Subcutaneous adipose tissue (tissue), 4 donors: Measurements from ENCODE around the gene TAC4. TPM values are rescaled to one million over a fixed set of nuclear protein-coding genes. Genes with fewer than 3 reads are reported as not detected.

ENCODE experiments used
- CTCF ChIP-seq: fragments of 450-650 bp; IDR thresholded peaks from one replicate; pipeline ENCODE4 v1.5.1; 2016; ENCODE audit warnings: low read depth, mild to moderate bottlenecking, control low read depth, antibody characterized with exemption, moderate library complexity
- total RNA-seq, 4 donors: library from RNA; depleted of rRNA; stranded (reverse); fragments of >200 nt; gene quantifications; one replicate each; pipeline ENCODE4 v1.1.0, GENCODE V29; 2016

The TAC4 gene
- total RNA-seq, 4 donors from 2014 or later = not detected

- no peak for TF ChIP-seq CTCF
Measured at GRCh38 chr17:49861150-49861884, 13.4 kb upstream of the TAC4 start.

- no peak for TF ChIP-seq CTCF
Measured at GRCh38 chr17:49859991-49860953, 12.4 kb upstream of the TAC4 start.

GRCh38 chr17:49858796-49859195, 10.9 kb upstream of the TAC4 start:
- no peak for TF ChIP-seq CTCF

GRCh38 chr17:49854126-49854525, 6.3 kb upstream of the TAC4 start:
- no peak for TF ChIP-seq CTCF

- TF ChIP-seq CTCF = no peak
Measured at GRCh38 chr17:49853470-49854015, 5.7 kb upstream of the TAC4 start.

- TF ChIP-seq CTCF = no peak
Measured at GRCh38 chr17:49851387-49852291, 3.8 kb upstream of the TAC4 start.
